Trophoblast cell (in vitro differentiated cells and primary cell): Measurements from ENCODE around the gene MIPOL1.
"Not testable (repeated sequence)": the region's sequence is repeated elsewhere in the genome, so short reads cannot be mapped to it uniquely, and the experiment has no call there.

ENCODE experiments used
- DNase-seq, 2 donors: peaks; one replicate each; pipeline ENCODE4 v3.0.0-alpha.2; 2016
- H2AFZ ChIP-seq: 2 replicates; pipeline ENCODE4 v1.6.1; 2013; ENCODE audit warnings: low read length, moderate library complexity, mild to moderate bottlenecking; ENCODE audit not compliant: insufficient read depth, poor library complexity
- H2AK5ac ChIP-seq: 2 replicates; pipeline ENCODE4 v1.6.1; 2013; ENCODE audit warnings: mild to moderate bottlenecking, low read length
- H2BK120ac ChIP-seq: 2 replicates; pipeline ENCODE4 v1.6.1; 2013; ENCODE audit warnings: low read length, mild to moderate bottlenecking, moderate library complexity; ENCODE audit not compliant: insufficient read depth, poor library complexity
- H2BK12ac ChIP-seq: 2 replicates; pipeline ENCODE4 v1.6.1; 2013; ENCODE audit warnings: mild to moderate bottlenecking, low read length, moderate library complexity
- H2BK5ac ChIP-seq: 2 replicates; pipeline ENCODE4 v1.6.1; 2013; ENCODE audit warnings: low read length, low read depth, moderate library complexity, mild to moderate bottlenecking; ENCODE audit not compliant: poor library complexity
- H3K14ac ChIP-seq: 2 replicates; pipeline ENCODE4 v1.6.1; 2013; ENCODE audit warnings: mild to moderate bottlenecking, low read length
- H3K18ac ChIP-seq: 2 replicates; pipeline ENCODE4 v1.6.1; 2013; ENCODE audit warnings: mild to moderate bottlenecking, low read length
- H3K23ac ChIP-seq: 2 replicates; pipeline ENCODE4 v1.6.1; 2013; ENCODE audit warnings: low read length
- H3K27ac ChIP-seq: 2 replicates; pipeline ENCODE4 v1.5.1; 2013; ENCODE audit warnings: low read depth, mild to moderate bottlenecking, inconsistent platforms, low read length, moderate library complexity
- H3K27me3 ChIP-seq: 2 replicates; pipeline ENCODE4 v1.6.1; 2013; ENCODE audit warnings: inconsistent platforms, mild to moderate bottlenecking, low read length, moderate library complexity; ENCODE audit not compliant: insufficient read depth
- H3K36me3 ChIP-seq, 2 experiments: 1 replicate in 1 of 2; 2 replicates in 1 of 2; pipeline ENCODE4 v1.6.1; 2013; ENCODE audit warnings: low read length in 2 of 2, mild to moderate bottlenecking in 2 of 2, moderate library complexity in 1 of 2; ENCODE audit not compliant: insufficient read depth in 2 of 2, control insufficient read depth in 1 of 2
- H3K4ac ChIP-seq: 2 replicates; pipeline ENCODE4 v1.6.1; 2013; ENCODE audit warnings: low read depth, mild to moderate bottlenecking, low read length, moderate library complexity
- H3K4me1 ChIP-seq, 2 experiments: 1 replicate in 1 of 2; 2 replicates in 1 of 2; pipeline ENCODE4 v1.6.1; 2013; ENCODE audit warnings: low read length in 2 of 2, mild to moderate bottlenecking in 2 of 2, moderate library complexity in 1 of 2; ENCODE audit not compliant: insufficient read depth in 2 of 2, control insufficient read depth in 1 of 2
- H3K4me2 ChIP-seq: 2 replicates; pipeline ENCODE4 v1.6.1; 2013; ENCODE audit warnings: inconsistent platforms, mild to moderate bottlenecking, low read length, moderate library complexity
- H3K4me3 ChIP-seq: 2 replicates; pipeline ENCODE4 v1.5.1; 2013; ENCODE audit warnings: mild to moderate bottlenecking, low read depth, low read length, inconsistent platforms
- H3K79me1 ChIP-seq: one replicate; pipeline ENCODE4 v1.6.1; 2013; ENCODE audit warnings: low read length
- H3K79me2 ChIP-seq: 2 replicates; pipeline ENCODE4 v1.6.1; 2013; ENCODE audit warnings: low read length, mild to moderate bottlenecking; ENCODE audit not compliant: control insufficient read depth, insufficient read depth, poor library complexity
- H3K9ac ChIP-seq: 2 replicates; pipeline ENCODE4 v1.6.1; 2013; ENCODE audit warnings: mild to moderate bottlenecking, low read length
- H3K9me3 ChIP-seq: 2 replicates; pipeline ENCODE4 v1.6.1; 2013; ENCODE audit warnings: low read depth, mild to moderate bottlenecking, control low read depth, inconsistent platforms, low read length; ENCODE audit not compliant: insufficient read depth
- H4K12ac ChIP-seq: 2 replicates; pipeline ENCODE4 v1.6.1; 2013; ENCODE audit warnings: low read depth, mild to moderate bottlenecking, low read length, moderate library complexity
- H4K8ac ChIP-seq: 2 replicates; pipeline ENCODE4 v1.6.1; 2013; ENCODE audit warnings: low read depth, mild to moderate bottlenecking, low read length, moderate library complexity
- H4K91ac ChIP-seq: one replicate; pipeline ENCODE4 v1.6.1; 2013; ENCODE audit warnings: low read depth, mild to moderate bottlenecking, low read length, moderate library complexity
- WGBS: extraction: QIAGEN DNeasy Blood & Tissue Kit; methylation state at CpG from one replicate; pipeline ENCODE4 v1.1.7; 2013; ENCODE audit warnings: missing lambda C conversion rate; ENCODE audit not compliant: insufficient read length, insufficient coverage; ENCODE audit errors: extremely low coverage; 5-methylcytosine and 5-hydroxymethylcytosine counted together

MIPOL1 gene

GRCh38 chr14:37181441-37181840 is 16.3 kb upstream of the MIPOL1 start:
- no CpG with 5 or more reads among the region's 6 CpGs for WGBS
- Histone ChIP-seq H3K4me1 (no peaks in the 10 kb centered on the region), H4K12ac (no peak overlapping the region), H3K9me3 (no peaks in the 10 kb centered on the region), H4K8ac (no peak overlapping the region), H3K27me3 (no peaks in the 10 kb centered on the region), H2BK120ac (no peak overlapping the region), H3K23ac (no peak overlapping the region), H3K9ac (no peak overlapping the region), H3K79me2 (no peaks in the 10 kb centered on the region), H3K4ac (no peak overlapping the region), H2AK5ac (no peak overlapping the region), H3K4me2 (no peak overlapping the region), H2BK5ac (no peak overlapping the region), H3K4me3 (no peak overlapping the region), H2BK12ac (no peak overlapping the region), H3K14ac (no peak overlapping the region), H3K18ac (no peak overlapping the region), H3K27ac (no peak overlapping the region), H2AFZ (no peak overlapping the region), H4K91ac (no peak overlapping the region), H3K36me3 (no peaks in the 10 kb centered on the region), H3K79me1 (no peaks in the 10 kb centered on the region)
- no peak for DNase-seq

- not testable (repeated sequence) for H3K4me1 ChIP-seq, H4K91ac ChIP-seq, H3K4me3 ChIP-seq, H3K18ac ChIP-seq, H3K9me3 ChIP-seq, H3K36me3 ChIP-seq, H3K9ac ChIP-seq, H2AK5ac ChIP-seq, H3K27ac ChIP-seq, H3K4me2 ChIP-seq, H3K23ac ChIP-seq, H2AFZ ChIP-seq, H3K14ac ChIP-seq, H2BK5ac ChIP-seq, H4K8ac ChIP-seq, H3K4ac ChIP-seq, H2BK12ac ChIP-seq, H3K79me2 ChIP-seq, H4K12ac ChIP-seq, H3K79me1 ChIP-seq, DNase-seq, H2BK120ac ChIP-seq, H3K27me3 ChIP-seq
- no CpG with 5 or more reads among the region's 8 CpGs for WGBS
Measured at GRCh38 chr14:37184520-37184919, 13.2 kb upstream of the MIPOL1 start.

GRCh38 chr14:37185670-37186069 is 12.1 kb upstream of the MIPOL1 start:
- Histone ChIP-seq H4K12ac (no peak overlapping the region), H4K91ac (no peak overlapping the region), H2AFZ (no peak overlapping the region), H3K27ac (no peak overlapping the region), H3K79me2 (no peaks in the 10 kb centered on the region), H3K9me3 (no peaks in the 10 kb centered on the region), H3K18ac (no peak overlapping the region), H2BK5ac (no peak overlapping the region), H3K23ac (no peak overlapping the region), H2BK120ac (no peak overlapping the region), H3K4ac (no peak overlapping the region), H3K4me1 (no peaks in the 10 kb centered on the region), H2BK12ac (no peak overlapping the region), H2AK5ac (no peak overlapping the region), H3K4me3 (no peak overlapping the region), H3K4me2 (no peak overlapping the region), H3K27me3 (no peaks in the 10 kb centered on the region), H3K79me1 (no peaks in the 10 kb centered on the region), H3K14ac (no peak overlapping the region), H3K36me3 (no peaks in the 10 kb centered on the region), H3K9ac (no peak overlapping the region), H4K8ac (no peak overlapping the region)
- no peak for DNase-seq

- Histone ChIP-seq H3K9ac (no peak overlapping the region), H2AK5ac (no peak overlapping the region), H3K4me2 (no peak overlapping the region), H3K4me3 (no peak overlapping the region), H3K4ac (no peak overlapping the region), H3K27me3 (no peaks in the 10 kb centered on the region), H2BK12ac (no peak overlapping the region), H2BK120ac (no peak overlapping the region), H3K36me3 (no peaks in the 10 kb centered on the region), H3K27ac (no peak overlapping the region), H3K23ac (no peak overlapping the region), H3K4me1 (no peaks in the 10 kb centered on the region), H2BK5ac (no peak overlapping the region), H3K18ac (no peak overlapping the region), H4K91ac (no peak overlapping the region), H3K14ac (no peak overlapping the region), H4K8ac (no peak overlapping the region), H4K12ac (no peak overlapping the region), H3K79me2 (no peaks in the 10 kb centered on the region), H2AFZ (no peak overlapping the region), H3K79me1 (no peaks in the 10 kb centered on the region), H3K9me3 (no peaks in the 10 kb centered on the region)
- no peak for DNase-seq
- WGBS = no CpG with 5 or more reads among the region's 1 CpG
Measured at GRCh38 chr14:37186865-37187264, 10.9 kb upstream of the MIPOL1 start.

- no CpG with 5 or more reads among the region's 3 CpGs for WGBS
- H3K9ac ChIP-seq = no peak overlapping the region
- no peak overlapping the region for H3K27ac ChIP-seq
- no peak overlapping the region for H3K4me3 ChIP-seq
- H3K23ac ChIP-seq = no peak overlapping the region
- no peak overlapping the region for H4K8ac ChIP-seq
- H3K18ac ChIP-seq = no peak overlapping the region
- no peak for DNase-seq
- H3K36me3 ChIP-seq = no peaks in the 10 kb centered on the region
- H2AK5ac ChIP-seq = no peak overlapping the region
- no peak overlapping the region for H3K4me2 ChIP-seq
- no peak overlapping the region for H4K91ac ChIP-seq
- no peak overlapping the region for H2BK120ac ChIP-seq
- H3K79me2 ChIP-seq = no peaks in the 10 kb centered on the region
- H3K79me1 ChIP-seq = no peaks in the 10 kb centered on the region
- H2BK5ac ChIP-seq = no peak overlapping the region
- no peak overlapping the region for H4K12ac ChIP-seq
- H3K14ac ChIP-seq = no peak overlapping the region
- H3K9me3 ChIP-seq = no peaks in the 10 kb centered on the region
- H3K4ac ChIP-seq = no peak overlapping the region
- no peaks in the 10 kb centered on the region for H3K4me1 ChIP-seq
- H2AFZ ChIP-seq = no peak overlapping the region
- H2BK12ac ChIP-seq = no peak overlapping the region
- no peaks in the 10 kb centered on the region for H3K27me3 ChIP-seq
Measured at GRCh38 chr14:37187294-37187693, 10.4 kb upstream of the MIPOL1 start.
